Measurements from ENCODE around the gene RAB3C.

DNA sequence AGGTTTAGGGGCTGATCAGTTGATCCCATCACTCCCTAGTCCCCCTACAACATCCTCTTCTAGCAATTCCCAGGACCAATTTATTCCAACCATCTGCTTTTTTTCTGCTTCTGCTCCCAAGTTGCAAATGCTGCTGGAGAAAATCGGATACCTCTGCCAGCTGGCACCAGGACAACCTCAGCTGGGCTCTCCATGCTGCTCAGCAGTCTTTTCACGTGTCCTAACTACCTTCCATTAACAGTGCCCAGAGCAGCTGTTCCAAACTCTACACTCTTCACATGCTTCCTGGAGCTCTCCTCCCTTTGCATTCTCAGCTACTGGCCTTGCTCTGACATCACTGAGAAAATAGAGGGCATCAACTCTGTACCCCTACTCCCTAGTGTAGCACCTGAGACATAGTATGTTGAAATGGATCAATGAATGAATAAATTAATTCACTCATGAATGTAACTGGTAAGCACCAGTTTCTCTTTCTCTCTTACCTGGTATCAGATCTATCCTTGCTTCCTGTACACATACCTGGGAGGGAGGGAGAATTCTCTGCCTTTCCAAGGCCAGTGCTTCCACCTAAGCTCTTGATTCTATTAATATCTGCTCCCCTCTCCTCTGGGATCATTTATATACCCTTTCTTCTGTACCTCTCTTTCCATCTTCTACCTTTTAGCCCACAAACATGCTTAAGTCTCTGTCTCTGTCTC lies 191.0 kb downstream of the RAB3C start:
- TF ChIP-seq, protein P1, sequence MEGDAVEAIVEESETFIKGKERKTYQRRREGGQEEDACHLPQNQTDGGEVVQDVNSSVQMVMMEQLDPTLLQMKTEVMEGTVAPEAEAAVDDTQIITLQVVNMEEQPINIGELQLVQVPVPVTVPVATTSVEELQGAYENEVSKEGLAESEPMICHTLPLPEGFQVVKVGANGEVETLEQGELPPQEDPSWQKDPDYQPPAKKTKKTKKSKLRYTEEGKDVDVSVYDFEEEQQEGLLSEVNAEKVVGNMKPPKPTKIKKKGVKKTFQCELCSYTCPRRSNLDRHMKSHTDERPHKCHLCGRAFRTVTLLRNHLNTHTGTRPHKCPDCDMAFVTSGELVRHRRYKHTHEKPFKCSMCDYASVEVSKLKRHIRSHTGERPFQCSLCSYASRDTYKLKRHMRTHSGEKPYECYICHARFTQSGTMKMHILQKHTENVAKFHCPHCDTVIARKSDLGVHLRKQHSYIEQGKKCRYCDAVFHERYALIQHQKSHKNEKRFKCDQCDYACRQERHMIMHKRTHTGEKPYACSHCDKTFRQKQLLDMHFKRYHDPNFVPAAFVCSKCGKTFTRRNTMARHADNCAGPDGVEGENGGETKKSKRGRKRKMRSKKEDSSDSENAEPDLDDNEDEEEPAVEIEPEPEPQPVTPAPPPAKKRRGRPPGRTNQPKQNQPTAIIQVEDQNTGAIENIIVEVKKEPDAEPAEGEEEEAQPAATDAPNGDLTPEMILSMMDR (IDR thresholded peaks at IDR 0.05 in 8 of 11, conservative IDR thresholded peaks at IDR 0.05 in 3 of 11) = no peak
- TF ChIP-seq POLR2A (IDR thresholded peaks at IDR 0.05) = no peak
- TF ChIP-seq POLR2AphosphoS5 (IDR thresholded peaks at IDR 0.05) = no peak

Measured in spleen (tissue), 7 donors.